Smooth muscle cell (in vitro differentiated cells): Measurements from ENCODE around the gene AGTR1. TPM values are rescaled to one million over a fixed set of nuclear protein-coding genes. Genes with fewer than 3 reads are reported as not detected.

Experiments
- DNase-seq: peaks from one replicate; lab custom pipeline; 2025; ENCODE audit not compliant: unreplicated experiment; lab: John Stamatoyannopoulos, UW
- H2AFZ ChIP-seq: fragments of 200-600 bp; sonication (generic); 2 replicates; pipeline ENCODE4 v1.6.0; 2016; ENCODE audit warnings: antibody characterized with exemption, low read depth, mild to moderate bottlenecking
- H3F3A ChIP-seq: fragments of 200-600 bp; sonication (generic); 2 replicates; pipeline ENCODE4 v1.6.0; 2017; ENCODE audit warnings: antibody characterized with exemption, low read depth
- H3K27ac ChIP-seq: fragments of 200-600 bp; sonication (generic); 2 replicates; pipeline ENCODE4 v1.5.1; 2016; ENCODE audit warnings: low read depth, mild to moderate bottlenecking
- H3K27me3 ChIP-seq: fragments of 200-600 bp; sonication (generic); 2 replicates; pipeline ENCODE4 v1.6.1; 2016; ENCODE audit warnings: low read depth, mild to moderate bottlenecking
- H3K36me3 ChIP-seq: fragments of 200-600 bp; sonication (generic); 2 replicates; pipeline ENCODE4 v1.5.1; 2016; ENCODE audit warnings: low read depth
- H3K4me1 ChIP-seq: fragments of 200-600 bp; sonication (generic); 2 replicates; pipeline ENCODE4 v1.5.1; 2016; ENCODE audit warnings: low read depth
- H3K4me2 ChIP-seq: fragments of 200-600 bp; sonication (generic); 2 replicates; pipeline ENCODE4 v1.6.0; 2016; ENCODE audit warnings: mild to moderate bottlenecking
- H3K4me3 ChIP-seq: fragments of 200-600 bp; sonication (generic); 2 replicates; pipeline ENCODE4 v1.5.1; 2016; ENCODE audit warnings: mild to moderate bottlenecking
- H3K79me2 ChIP-seq: fragments of 200-600 bp; sonication (generic); 2 replicates; pipeline ENCODE4 v1.6.0; 2016; ENCODE audit warnings: low read depth, mild to moderate bottlenecking
- H3K9ac ChIP-seq: fragments of 200-600 bp; sonication (generic); 2 replicates; pipeline ENCODE4 v1.6.0; 2016; ENCODE audit warnings: low read depth
- H3K9me3 ChIP-seq: fragments of 200-600 bp; sonication (generic); replicated peaks from 2 replicates; pipeline ENCODE4 v1.5.1; 2016; ENCODE audit warnings: low read depth
- H4K20me1 ChIP-seq: fragments of 200-600 bp; sonication (generic); 2 replicates; pipeline ENCODE4 v1.6.0; 2016; ENCODE audit warnings: low read depth
- CTCF ChIP-seq: fragments of 200-600 bp; sonication (generic); IDR thresholded peaks from 2 replicates; pipeline ENCODE4 v1.5.1; 2017; ENCODE audit warnings: borderline replicate concordance, mild to moderate bottlenecking, antibody characterized with exemption; ENCODE audit not compliant: insufficient read depth, poor library complexity, severe bottlenecking
- WGBS: methylation state at CpG from one replicate; pipeline ENCODE4 v1.1.7; 2016; ENCODE audit warnings: low lambda C conversion rate; 5-methylcytosine and 5-hydroxymethylcytosine counted together
- polyA plus RNA-seq: library from polyadenylated mRNA; unstranded; fragments of >200 nt; fragmentation: Nextera tagmentation; extraction: Ambion mirVana; gene quantifications from 2 replicates; pipeline ENCODE4 v1.2.1, GENCODE V29; 2016
- total RNA-seq: library from RNA; depleted of rRNA; stranded (reverse); fragments of >200 nt; gene quantifications from 2 replicates; pipeline ENCODE4 v1.2.3, GENCODE V29; 2014

The AGTR1 gene
- total RNA-seq (4.0 and 5.8 TPM in 2 replicates), polyA plus RNA-seq (0.98 and 3.2 TPM in 2 replicates)

GRCh38 chr3:148697306-148698189, at the start of gene AGTR1:
TSS of gene AGTR1 (plus strand) at chr3:148697903. CDS start at chr3:148741036, 43,133 bp downstream.
- H3K27ac ChIP-seq, result no peak within 1 kb of the TSS
- no peaks in the 10 kb centered on the region for H3K9me3 ChIP-seq
- H3K36me3 ChIP-seq, result no peaks in the 10 kb centered on the region
- H3K4me3 ChIP-seq, result peak within 1 kb of the TSS; percentile 74
- no peaks in the 10 kb centered on the region for H3K4me1 ChIP-seq
- WGBS, result 3% methylated on average over 61 of the region's 61 CpGs
- H3K79me2 ChIP-seq, result no peaks in the 10 kb centered on the region
- H3K27me3 ChIP-seq, result peaks cover 59% of the 10 kb centered on the region
- H3K9ac ChIP-seq, result peak within 1 kb of the TSS; percentile 52
- H3K4me2 ChIP-seq, result peak within 1 kb of the TSS; percentile 94
- TF ChIP-seq CTCF, result no peak
- H3F3A ChIP-seq, result no peaks in the 10 kb centered on the region
- DNase-seq, result peak; percentile 4
- no peaks in the 10 kb centered on the region for H4K20me1 ChIP-seq
- H2AFZ ChIP-seq, result peak within 1 kb of the TSS; percentile 88

GRCh38 chr3:148648685-148649352, 48.9 kb upstream of the AGTR1 start:
- no peak for DNase-seq
- no peak for TF ChIP-seq CTCF
- no peaks in the 10 kb centered on the region for H4K20me1 ChIP-seq
- H3K4me2 ChIP-seq, result peak overlapping the region; percentile 24
- no peaks in the 10 kb centered on the region for H3K79me2 ChIP-seq
- H3K27me3 ChIP-seq, result no peaks in the 10 kb centered on the region
- H2AFZ ChIP-seq, result no peak overlapping the region
- no peaks in the 10 kb centered on the region for H3K9me3 ChIP-seq
- WGBS, result 35% methylated on average over 3 of the region's 3 CpGs
- H3K9ac ChIP-seq, result no peak overlapping the region
- H3K36me3 ChIP-seq, result no peaks in the 10 kb centered on the region
- H3K4me3 ChIP-seq, result no peak overlapping the region
- peaks cover 4% of the 10 kb centered on the region for H3K4me1 ChIP-seq
- H3F3A ChIP-seq, result peaks cover 9% of the 10 kb centered on the region
- H3K27ac ChIP-seq, result peak overlapping the region; percentile 69

- DNase-seq, result no peak
- Histone ChIP-seq H3K79me2 (no peaks in the 10 kb centered on the region), H3F3A (peaks cover 9% of the 10 kb centered on the region), H2AFZ (no peak overlapping the region), H3K4me1 (no peaks in the 10 kb centered on the region), H3K4me2 (peak overlapping the region; percentile 13), H3K9ac (no peak overlapping the region), H4K20me1 (no peaks in the 10 kb centered on the region), H3K36me3 (no peaks in the 10 kb centered on the region), H3K4me3 (no peak overlapping the region), H3K27me3 (no peaks in the 10 kb centered on the region), H3K9me3 (no peaks in the 10 kb centered on the region), H3K27ac (no peak overlapping the region)
- TF ChIP-seq CTCF, result no peak
- WGBS, result 71% methylated on average over 6 of the region's 6 CpGs
Observed at GRCh38 chr3:148651549-148651948, 46.2 kb upstream of the AGTR1 start.
